Suprapubic skin (tissue), 4 donors: Measurements from ENCODE around the gene SRGAP1.

ENCODE experiments used
- CTCF ChIP-seq, 2 donors: fragments of 200-600 bp in 1 of 2; fragments of 450-650 bp in 1 of 2; sonication (generic) in 1 of 2; IDR thresholded peaks; one replicate each; pipeline ENCODE4 v1.5.1; 2016 to 2019; ENCODE audit warnings: antibody characterized with exemption in 2 of 2, mild to moderate bottlenecking in 1 of 2, moderate library complexity in 1 of 2
- EP300 ChIP-seq: sonication (generic); formaldehyde crosslinking; IDR thresholded peaks from one replicate; pipeline ENCODE4 v1.6.1; 2017; ENCODE audit warnings: antibody characterized with exemption
- POLR2A ChIP-seq, 2 donors: fragments of 450-650 bp; IDR thresholded peaks; one replicate each; pipeline ENCODE4 v1.6.1; 2017; ENCODE audit warnings: antibody characterized with exemption in 2 of 2, mild to moderate bottlenecking in 2 of 2, moderate library complexity in 2 of 2
- POLR2AphosphoS5 ChIP-seq, 3 donors: sonication (generic); formaldehyde crosslinking; IDR thresholded peaks; one replicate each; pipeline ENCODE4 v1.6.1; 2017; ENCODE audit warnings: antibody characterized with exemption in 3 of 3

GRCh38 chr12:63912651-63913050 lies 68.2 kb downstream of the SRGAP1 start:
- TF ChIP-seq CTCF (IDR thresholded peaks at IDR 0.05) (no peak), POLR2A (IDR thresholded peaks at IDR 0.05) (no peak), EP300 (no peak), POLR2AphosphoS5 (IDR thresholded peaks at IDR 0.05) (no peak)
